ENCODE measurements around the gene PSMB4.
A peak's percentile ranks its signal among the peaks of the same experiment; 100 is the strongest.
"Not testable (repeated sequence)": the region's sequence is repeated elsewhere in the genome, so short reads cannot be mapped to it uniquely, and the experiment has no call there.

The PSMB4 gene

GRCh38 chr1:151399324-151400171, at the start of gene PSMB4:
PSMB4 (plus strand) TSS chr1:151399573; CDS start chr1:151399588, 15 bp downstream.
- no peaks in the 10 kb centered on the region for H3K9me3 Mint-ChIP-seq
- H3K4me3 Mint-ChIP-seq, result peak within 1 kb of the TSS; percentile 94
- H3K36me3 Mint-ChIP-seq (ENCODE audit: low read depth), result peaks cover 50% of the 10 kb centered on the region
- DNase-seq, result peak; percentile 80
- peak within 1 kb of the TSS; percentile 96 for H3K27ac Mint-ChIP-seq
- no peaks in the 10 kb centered on the region for H3K27me3 Mint-ChIP-seq
- peaks cover 35% of the 10 kb centered on the region for H3K4me1 Mint-ChIP-seq (ENCODE audit: low read depth)

GRCh38 chr1:151350323-151350722, 49.0 kb upstream of the PSMB4 start:
- H3K36me3 Mint-ChIP-seq (ENCODE audit: low read depth), result peaks cover 15% of the 10 kb centered on the region
- DNase-seq, H3K27ac Mint-ChIP-seq, H3K9me3 Mint-ChIP-seq, H3K27me3 Mint-ChIP-seq, H3K4me3 Mint-ChIP-seq: not testable (repeated sequence)
- H3K4me1 Mint-ChIP-seq (ENCODE audit: low read depth), result peaks cover 24% of the 10 kb centered on the region

DNA sequence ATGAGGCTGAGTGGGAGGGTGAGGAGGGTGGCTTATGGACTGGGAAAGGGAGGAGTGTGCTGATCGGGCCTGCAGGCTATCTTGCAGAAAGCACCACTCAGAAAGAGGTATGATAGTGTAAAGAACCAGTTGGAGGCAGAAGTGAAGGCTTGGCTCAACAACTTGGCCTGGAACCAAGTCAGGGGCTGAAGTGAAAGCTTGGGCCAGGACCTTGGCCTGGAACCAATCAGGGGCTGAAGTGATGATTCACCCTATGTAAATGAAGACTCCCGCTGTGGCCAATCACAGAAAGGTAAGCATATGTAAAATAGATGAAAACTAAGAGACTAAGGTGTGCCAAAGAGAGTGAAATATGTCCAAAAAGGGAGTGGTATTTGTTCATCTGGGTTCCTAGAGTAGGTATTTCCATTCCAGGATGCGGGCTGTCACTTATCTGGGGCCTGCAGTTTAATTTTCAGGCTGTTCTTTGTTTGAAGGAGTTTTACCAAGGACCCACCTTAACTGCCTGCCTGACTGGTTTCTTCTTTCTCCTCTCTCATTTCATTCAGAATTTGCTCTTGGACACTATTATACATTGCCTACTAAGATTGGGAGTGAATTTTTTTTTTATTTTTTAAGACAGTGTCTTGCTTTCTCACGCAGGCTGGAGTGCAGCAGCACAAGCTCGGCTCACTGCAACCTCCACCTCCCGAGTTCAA, 47.2 kb upstream of the PSMB4 start:
- no peak for DNase-seq
- H3K4me3 Mint-ChIP-seq, result no peak overlapping the region
- H3K36me3 Mint-ChIP-seq (ENCODE audit: low read depth), result no peaks in the 10 kb centered on the region
- no peaks in the 10 kb centered on the region for H3K9me3 Mint-ChIP-seq
- no peak overlapping the region for H3K27ac Mint-ChIP-seq
- peaks cover 10% of the 10 kb centered on the region for H3K4me1 Mint-ChIP-seq (ENCODE audit: low read depth)
- H3K27me3 Mint-ChIP-seq, result no peaks in the 10 kb centered on the region

GRCh38 chr1:151356696-151357095, 42.7 kb upstream of the PSMB4 start:
- no peak for DNase-seq
- no peaks in the 10 kb centered on the region for H3K27me3 Mint-ChIP-seq
- no peak overlapping the region for H3K27ac Mint-ChIP-seq
- no peaks in the 10 kb centered on the region for H3K9me3 Mint-ChIP-seq
- no peaks in the 10 kb centered on the region for H3K4me1 Mint-ChIP-seq (ENCODE audit: low read depth)
- no peaks in the 10 kb centered on the region for H3K36me3 Mint-ChIP-seq (ENCODE audit: low read depth)
- no peak overlapping the region for H3K4me3 Mint-ChIP-seq

DNA sequence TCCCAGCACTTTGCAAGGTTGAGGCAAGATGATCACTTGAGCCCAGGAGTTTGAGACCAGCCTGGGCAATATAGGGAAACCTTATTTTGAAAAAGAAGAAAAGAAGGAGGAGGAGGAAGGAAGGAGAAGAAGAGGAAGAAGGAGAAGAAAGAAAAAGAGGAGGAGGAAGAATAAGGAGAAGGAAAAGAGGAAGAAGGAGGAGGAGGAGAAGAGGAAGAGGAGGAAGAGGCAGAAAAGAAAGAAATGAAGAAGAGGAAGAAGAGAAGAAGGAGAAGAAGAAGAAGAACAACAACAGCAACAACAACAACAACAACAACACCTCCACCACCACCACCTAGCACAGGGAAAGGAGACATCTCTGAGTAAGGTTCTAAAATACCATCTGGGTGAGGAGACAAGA, 37.5 kb upstream of the PSMB4 start:
- peaks cover 6% of the 10 kb centered on the region for H3K9me3 Mint-ChIP-seq
- no peaks in the 10 kb centered on the region for H3K27me3 Mint-ChIP-seq
- no peak for DNase-seq
- no peaks in the 10 kb centered on the region for H3K36me3 Mint-ChIP-seq (ENCODE audit: low read depth)
- no peaks in the 10 kb centered on the region for H3K4me1 Mint-ChIP-seq (ENCODE audit: low read depth)
- H3K4me3 Mint-ChIP-seq, result no peak overlapping the region
- no peak overlapping the region for H3K27ac Mint-ChIP-seq

DNA sequence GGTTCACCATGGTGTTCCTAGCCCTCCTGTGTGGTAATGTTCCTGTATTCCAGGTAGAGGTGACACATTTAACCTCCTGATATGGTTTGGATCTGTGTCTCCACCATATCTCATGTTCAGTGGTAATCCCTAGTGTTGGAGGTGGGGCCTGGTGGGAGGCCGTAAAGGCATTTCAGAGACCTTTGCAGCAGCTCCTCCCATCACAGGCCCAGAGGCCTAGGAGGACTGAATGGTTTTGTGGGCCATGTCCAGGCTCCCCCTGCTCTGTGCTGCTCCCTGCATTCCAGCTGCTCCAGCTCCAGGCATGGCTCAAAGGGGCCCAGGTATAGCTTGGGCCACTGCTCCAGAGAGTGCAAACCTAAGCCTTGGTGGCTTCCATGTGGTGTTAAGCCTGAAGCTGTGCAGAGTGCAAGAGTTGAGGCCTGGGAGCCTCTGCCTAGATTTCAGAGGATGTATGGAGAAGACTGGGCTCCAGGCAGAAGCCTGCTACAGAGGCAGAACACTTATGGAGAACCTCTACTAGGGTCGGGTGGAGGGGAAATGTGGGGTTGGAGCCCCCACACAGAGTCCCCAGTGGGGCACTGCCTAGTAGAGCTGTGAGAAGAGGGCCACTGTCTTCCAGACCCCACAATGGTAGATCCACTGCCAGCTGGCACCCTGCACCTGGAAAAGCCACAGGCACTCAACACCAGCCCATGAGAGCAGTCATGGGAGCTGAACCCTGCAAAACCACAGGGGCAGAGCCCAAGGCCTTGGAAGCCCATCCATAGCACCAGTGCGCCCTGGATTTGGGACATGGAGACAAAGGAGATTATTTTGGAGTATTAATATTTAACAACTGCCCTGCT, 36.8 kb upstream of the PSMB4 start:
- no peak overlapping the region for H3K4me3 Mint-ChIP-seq
- no peaks in the 10 kb centered on the region for H3K27me3 Mint-ChIP-seq
- H3K4me1 Mint-ChIP-seq (ENCODE audit: low read depth), result no peaks in the 10 kb centered on the region
- no peak overlapping the region for H3K27ac Mint-ChIP-seq
- H3K36me3 Mint-ChIP-seq (ENCODE audit: low read depth), result no peaks in the 10 kb centered on the region
- DNase-seq, result no peak
- peaks cover 6% of the 10 kb centered on the region for H3K9me3 Mint-ChIP-seq

DNA sequence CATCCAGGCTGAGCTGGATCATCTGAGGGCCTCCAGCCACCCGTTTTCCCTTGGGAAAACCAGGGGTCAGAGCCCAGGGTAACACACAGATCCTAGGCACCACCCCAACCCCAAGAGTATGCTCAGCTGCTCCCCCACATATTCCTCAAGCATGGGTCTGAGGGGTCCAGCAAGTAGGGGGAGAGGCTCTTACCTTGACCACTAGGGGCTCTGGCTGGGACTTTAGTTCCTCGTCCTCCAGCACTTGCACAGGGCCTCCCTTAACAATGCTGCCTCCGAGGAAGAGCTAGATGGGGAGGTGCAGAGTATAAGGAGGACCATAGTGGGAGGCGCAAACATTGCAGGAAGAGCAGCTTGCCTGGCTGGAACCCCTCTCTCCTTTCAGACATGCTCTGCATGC, 34.4 kb upstream of the PSMB4 start:
- no peak overlapping the region for H3K4me3 Mint-ChIP-seq
- H3K36me3 Mint-ChIP-seq (ENCODE audit: low read depth), result no peaks in the 10 kb centered on the region
- H3K27ac Mint-ChIP-seq, result no peak overlapping the region
- H3K4me1 Mint-ChIP-seq (ENCODE audit: low read depth), result no peaks in the 10 kb centered on the region
- H3K27me3 Mint-ChIP-seq, result no peaks in the 10 kb centered on the region
- H3K9me3 Mint-ChIP-seq, result peaks cover 6% of the 10 kb centered on the region
- no peak for DNase-seq

DNA sequence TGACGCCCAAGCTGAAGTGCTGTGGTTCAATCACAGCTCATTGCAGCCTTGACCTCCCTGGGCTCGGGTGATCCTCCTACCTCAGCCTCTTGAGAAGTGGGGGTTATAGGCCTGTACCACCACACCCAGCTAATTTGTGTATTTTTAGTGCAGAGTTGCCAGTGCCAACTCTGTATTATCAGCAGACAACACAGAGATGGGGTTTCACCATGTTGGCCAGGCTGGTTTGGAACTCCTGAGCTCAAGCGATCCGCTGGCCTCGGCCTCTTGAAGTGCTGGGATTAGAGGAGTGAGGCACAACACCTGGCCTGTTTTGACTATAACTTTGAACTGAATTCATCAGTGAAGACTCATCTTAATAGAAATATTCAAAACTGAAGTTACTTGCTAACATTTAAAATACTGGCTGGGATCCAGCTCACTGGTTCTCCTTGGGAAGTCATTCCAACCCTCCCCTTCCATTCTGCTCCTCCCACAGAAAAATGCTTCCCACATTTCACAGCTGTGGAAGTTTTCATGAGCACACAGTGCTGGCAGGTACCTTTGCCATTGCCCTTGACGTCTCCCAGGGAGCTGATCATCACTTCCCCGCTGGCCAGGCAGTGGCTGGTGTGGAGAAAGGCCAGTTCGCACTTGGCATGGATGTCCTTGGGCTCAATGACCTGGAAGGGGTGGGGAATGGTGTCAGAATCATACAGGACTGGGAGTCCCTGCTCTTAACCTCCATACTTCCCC, 31.5 kb upstream of the PSMB4 start:
- Mint-ChIP-seq H3K4me3 (no peak overlapping the region), H3K4me1 (ENCODE audit: low read depth) (no peaks in the 10 kb centered on the region), H3K27ac (no peak overlapping the region), H3K9me3 (peaks cover 4% of the 10 kb centered on the region), H3K36me3 (ENCODE audit: low read depth) (no peaks in the 10 kb centered on the region), H3K27me3 (no peaks in the 10 kb centered on the region)
- DNase-seq, result no peak

- Mint-ChIP-seq H3K27me3 (no peaks in the 10 kb centered on the region), H3K9me3 (no peaks in the 10 kb centered on the region), H3K36me3 (ENCODE audit: low read depth) (no peaks in the 10 kb centered on the region), H3K27ac (no peak overlapping the region), H3K4me3 (no peak overlapping the region), H3K4me1 (ENCODE audit: low read depth) (no peaks in the 10 kb centered on the region)
- no peak for DNase-seq
Observed at GRCh38 chr1:151368393-151369301, 30.7 kb upstream of the PSMB4 start.

- H3K27me3 Mint-ChIP-seq, result no peaks in the 10 kb centered on the region
Observed at GRCh38 chr1:151369302-151369610, 30.1 kb upstream of the PSMB4 start.

GRCh38 chr1:151369621-151370048, 29.7 kb upstream of the PSMB4 start:
- Mint-ChIP-seq H3K4me1 (ENCODE audit: low read depth) (no peaks in the 10 kb centered on the region), H3K27ac (no peak overlapping the region), H3K27me3 (no peaks in the 10 kb centered on the region), H3K4me3 (no peak overlapping the region), H3K36me3 (ENCODE audit: low read depth) (no peaks in the 10 kb centered on the region), H3K9me3 (no peaks in the 10 kb centered on the region)
- DNase-seq, result no peak

More at GRCh38 chr1:151369302-151369610, 30.1 kb upstream of the PSMB4 start:
- H3K4me3 Mint-ChIP-seq, result no peak overlapping the region
- H3K27ac Mint-ChIP-seq, result no peak overlapping the region
- DNase-seq, result no peak
- H3K9me3 Mint-ChIP-seq, result no peaks in the 10 kb centered on the region
- H3K4me1 Mint-ChIP-seq (ENCODE audit: low read depth), result no peaks in the 10 kb centered on the region
- no peaks in the 10 kb centered on the region for H3K36me3 Mint-ChIP-seq (ENCODE audit: low read depth)

DNA sequence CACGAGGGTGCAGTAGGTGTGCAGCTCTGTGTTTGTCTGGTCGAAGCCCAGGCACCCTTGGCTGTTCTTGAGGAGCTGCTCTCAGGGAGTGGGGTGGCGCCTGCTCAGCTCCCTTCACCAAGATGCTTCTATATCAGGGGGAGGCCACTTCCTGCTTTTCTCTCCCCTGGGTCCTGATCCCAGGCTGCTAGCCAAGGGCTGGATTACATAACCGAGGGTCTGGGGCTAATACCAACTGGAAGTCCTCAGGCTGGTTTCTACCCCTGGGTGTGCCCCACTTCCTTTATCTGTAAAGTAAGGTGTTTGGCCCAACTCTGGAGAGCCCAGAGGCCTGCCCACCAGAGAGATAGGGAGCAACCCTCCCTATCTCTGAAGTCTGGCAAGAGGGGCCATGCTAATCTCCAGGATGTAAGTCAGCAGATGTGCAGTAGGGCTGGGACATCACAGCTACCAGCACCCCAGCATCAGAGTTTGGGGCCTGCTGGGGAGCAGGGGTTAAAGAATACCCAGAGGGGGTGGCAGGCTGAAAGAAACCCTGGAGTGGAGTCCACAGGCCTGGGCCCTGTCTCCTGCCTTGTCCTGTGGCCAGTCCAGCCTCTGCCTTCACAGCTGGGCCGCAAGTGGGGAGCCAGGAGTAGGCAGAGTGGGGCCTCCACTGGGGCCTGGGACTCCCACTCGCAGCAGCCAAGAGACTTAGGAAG, 29.0 kb upstream of the PSMB4 start:
- H3K4me1 Mint-ChIP-seq (ENCODE audit: low read depth), result no peaks in the 10 kb centered on the region
- H3K9me3 Mint-ChIP-seq, result no peaks in the 10 kb centered on the region
- no peak overlapping the region for H3K4me3 Mint-ChIP-seq
- H3K36me3 Mint-ChIP-seq (ENCODE audit: low read depth), result no peaks in the 10 kb centered on the region
- DNase-seq, result no peak
- H3K27me3 Mint-ChIP-seq, result no peaks in the 10 kb centered on the region
- no peak overlapping the region for H3K27ac Mint-ChIP-seq

Data from activated T-cell treated with anti-CD3 and anti-CD28 coated beads, Interleukin-2, amount 50 U/mL, for 24 hours (primary cell).